ENCODE data around the gene SLC35G3. TPM values are rescaled to one million over a fixed set of nuclear protein-coding genes. Genes with fewer than 3 reads are reported as not detected.

SLC35G3 gene
- total and polyA plus RNA-seq, 2 of the 8 experiments (the other 6 are each of a cell fraction or from before 2014, with no cell fraction given): not detected

DNA sequence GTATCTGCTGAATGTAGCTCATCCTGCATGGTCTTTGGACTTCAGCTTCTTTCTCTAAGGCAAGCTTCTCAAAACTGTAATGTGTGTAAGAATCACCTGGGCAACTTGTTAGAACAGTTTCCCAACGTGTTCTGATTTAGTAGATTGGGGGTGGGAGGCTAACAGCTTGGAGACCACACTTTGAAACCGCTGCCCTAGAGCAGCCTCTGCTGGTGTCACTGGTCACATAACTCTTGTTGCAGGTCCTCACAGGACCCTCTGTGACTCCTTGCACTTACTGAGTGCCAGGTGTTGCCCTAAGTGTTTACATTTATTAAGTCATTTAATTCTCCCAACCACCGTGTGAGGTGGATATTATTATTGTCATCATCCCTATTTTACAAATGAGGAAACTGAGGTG, 9.9 kb downstream of the SLC35G3 start:
- Histone ChIP-seq H3K4me2 (ENCODE audit: insufficient read depth in 1 of 2, low read depth in 2 of 2, low read length in 2 of 2) (no peak overlapping the region), H3K4me3 (ENCODE audit: extremely low read depth in 1 of 4, insufficient read depth in 2 of 4, low read depth in 3 of 4, low read length in 4 of 4) (no peak overlapping the region), H3K79me2 (ENCODE audit: control insufficient read depth in 1 of 2, insufficient read depth in 2 of 2, low read length in 2 of 2) (no peaks in the 10 kb centered on the region), H3K27me3 (replicated peaks in 1 of 4; ENCODE audit: control insufficient read depth in 3 of 4, extremely low read depth in 1 of 4, insufficient read depth in 3 of 4, low read length in 3 of 4) (no peaks in the 10 kb centered on the region), H4K5ac (ENCODE audit: insufficient read length, low read depth, low read length) (no peak overlapping the region), H4K20me1 (replicated peaks in 1 of 2; ENCODE audit: control insufficient read depth in 1 of 2, insufficient read depth in 2 of 2, low read length in 2 of 2) (no peaks in the 10 kb centered on the region), H3K23ac (ENCODE audit: insufficient read length) (no peak overlapping the region), H3K56ac (replicated peaks; ENCODE audit: insufficient read length, low read depth, low read length) (no peak overlapping the region), H2BK120ac (replicated peaks; ENCODE audit: low read depth, low read length) (no peak overlapping the region), H3K79me1 (ENCODE audit: low read depth, low read length) (no peaks in the 10 kb centered on the region), H4K91ac (replicated peaks; ENCODE audit: insufficient read length, low read length) (no peak overlapping the region), H2BK15ac (ENCODE audit: low read length) (no peak overlapping the region), H3K4me1 (replicated peaks in 1 of 4; ENCODE audit: control insufficient read depth in 3 of 4, insufficient read depth in 4 of 4, low read length in 3 of 4) (no peaks in the 10 kb centered on the region), H3K23me2 (ENCODE audit: low read depth, low read length) (no peaks in the 10 kb centered on the region), H4K8ac (ENCODE audit: extremely low read depth, insufficient read depth, low read length) (no peak overlapping the region), H2AK5ac (ENCODE audit: low read depth, low read length) (no peak overlapping the region), H3K36me3 (ENCODE audit: control insufficient read depth in 2 of 4, insufficient read depth in 4 of 4, low read length in 3 of 4) (no peaks in the 10 kb centered on the region), H2BK5ac (ENCODE audit: low read depth, low read length) (no peak overlapping the region), H2BK12ac (ENCODE audit: low read depth, low read length) (no peak overlapping the region), H3K18ac (ENCODE audit: extremely low read depth, low read length) (no peak overlapping the region), H3K14ac (ENCODE audit: insufficient read length) (no peak overlapping the region), H3K27ac (ENCODE audit: low read depth, low read length) (no peak overlapping the region), H2BK20ac (ENCODE audit: low read length) (no peak overlapping the region), H2AFZ (ENCODE audit: low read length) (no peak overlapping the region), H3K4ac (replicated peaks; ENCODE audit: insufficient read length, low read depth, low read length) (no peak overlapping the region), H3K9me3 (ENCODE audit: insufficient read depth in 2 of 2, low read depth in 1 of 2, low read length in 1 of 2) (no peaks in the 10 kb centered on the region), H3K9ac (replicated peaks in 1 of 4; ENCODE audit: extremely low read depth in 1 of 4, low read depth in 3 of 4, low read length in 3 of 4) (no peak overlapping the region)
- POLR2A ChIA-PET (ENCODE audit: partially characterized antibody): no interaction called here
- TF ChIP-seq YY1 (IDR thresholded peaks at IDR 0.05; ENCODE audit: low read depth, low read length): no peak
- TF ChIP-seq, protein P1, sequence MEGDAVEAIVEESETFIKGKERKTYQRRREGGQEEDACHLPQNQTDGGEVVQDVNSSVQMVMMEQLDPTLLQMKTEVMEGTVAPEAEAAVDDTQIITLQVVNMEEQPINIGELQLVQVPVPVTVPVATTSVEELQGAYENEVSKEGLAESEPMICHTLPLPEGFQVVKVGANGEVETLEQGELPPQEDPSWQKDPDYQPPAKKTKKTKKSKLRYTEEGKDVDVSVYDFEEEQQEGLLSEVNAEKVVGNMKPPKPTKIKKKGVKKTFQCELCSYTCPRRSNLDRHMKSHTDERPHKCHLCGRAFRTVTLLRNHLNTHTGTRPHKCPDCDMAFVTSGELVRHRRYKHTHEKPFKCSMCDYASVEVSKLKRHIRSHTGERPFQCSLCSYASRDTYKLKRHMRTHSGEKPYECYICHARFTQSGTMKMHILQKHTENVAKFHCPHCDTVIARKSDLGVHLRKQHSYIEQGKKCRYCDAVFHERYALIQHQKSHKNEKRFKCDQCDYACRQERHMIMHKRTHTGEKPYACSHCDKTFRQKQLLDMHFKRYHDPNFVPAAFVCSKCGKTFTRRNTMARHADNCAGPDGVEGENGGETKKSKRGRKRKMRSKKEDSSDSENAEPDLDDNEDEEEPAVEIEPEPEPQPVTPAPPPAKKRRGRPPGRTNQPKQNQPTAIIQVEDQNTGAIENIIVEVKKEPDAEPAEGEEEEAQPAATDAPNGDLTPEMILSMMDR (IDR thresholded peaks at IDR 0.05; ENCODE audit: control extremely low read depth in 1 of 3, insufficient read depth in 1 of 3, low read depth in 1 of 3, low read length in 3 of 3): peak in 1 of 3 experiments; percentile 27; a peak in 1 of 4 replicates
- peak; percentile 37 to 55 for TF ChIP-seq RAD21 (IDR thresholded peaks at IDR 0.05 in 1 of 2, conservative IDR thresholded peaks at IDR 0.05 in 1 of 2; ENCODE audit: low read depth in 2 of 2, low read length in 2 of 2)
- CTCF ChIA-PET (ENCODE audit: partially characterized antibody): interaction anchor here (0.6 to 1.3 kb wide), 3 partner anchors 34 to 222 kb away, joined by 3 read pairs; no protein-coding TSS in a partner anchor
- WGBS, 2 experiments (ENCODE audit: extremely low coverage in 1 of 2, insufficient coverage in 1 of 2, insufficient read length in 1 of 2, insufficient replicate concordance in 2 of 2, low coverage in 1 of 2, low lambda C conversion rate in 2 of 2, missing lambda C conversion rate in 1 of 2): 74% methylated on average over 3 of the region's 3 CpGs; no CpG with 5 or more reads in 1 of the 2 experiments
- DNase-seq (ENCODE audit: low read depth in 1 of 2, low spot score in 2 of 2): no peak
- no peak for FAIRE-seq
